Posterior cingulate gyrus (tissue), 11 donors: ENCODE results near the gene CBLC.
A peak's percentile ranks its signal among the peaks of the same experiment; 100 is the strongest.

Experiments
- DNase-seq, 10 donors: peaks; one replicate each; pipeline versions ENCODE4 v3.0.0 to v3.0.0-alpha.2; 2020 to 2021; ENCODE audit warnings: mixed read lengths in 3 of 10
- intact Hi-C: fragments of 100-400 bp; cut with DNase I; formaldehyde crosslinking; loops from one replicate; pipeline ENCODE4 v1.15.1; 2023

The CBLC gene

GRCh38 chr19:44794610-44795009, 16.9 kb downstream of the CBLC start:
- intact Hi-C loops, result no loop called here

GRCh38 chr19:44795398-44795987, 17.8 kb downstream of the CBLC start:
- DNase-seq, result no peak
- intact Hi-C loops, result no loop called here

More at GRCh38 chr19:44794610-44795009, 16.9 kb downstream of the CBLC start:
- no peak for DNase-seq

DNA sequence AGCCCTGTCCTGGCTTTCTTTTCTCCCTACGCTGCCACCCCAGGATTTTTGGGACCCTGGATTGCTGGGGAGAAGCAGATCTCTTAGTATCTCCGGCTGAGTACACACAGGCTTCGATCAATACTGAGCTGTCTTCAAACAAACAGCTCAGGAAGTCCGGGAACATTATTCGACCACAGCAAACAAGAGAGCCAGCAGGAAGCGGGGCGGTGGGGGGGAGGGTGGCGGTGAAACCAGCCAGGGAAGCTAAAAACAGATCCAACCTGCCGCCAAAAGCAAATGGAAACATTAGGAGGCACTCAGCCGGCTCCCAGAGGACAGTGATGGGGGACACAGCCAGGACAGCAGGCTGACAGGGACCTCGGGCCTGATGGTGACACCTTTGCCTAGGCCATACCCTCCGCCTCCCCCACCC, 19.0 kb downstream of the CBLC start:
- DNase-seq, result peak in 4 of 10 donors; percentile 6 to 63 (median 12)
- intact Hi-C loops, result no loop called here

- no peak for DNase-seq
These were observed 22.1 kb downstream of the CBLC start for GRCh38 chr19:44799627-44800346.

DNA sequence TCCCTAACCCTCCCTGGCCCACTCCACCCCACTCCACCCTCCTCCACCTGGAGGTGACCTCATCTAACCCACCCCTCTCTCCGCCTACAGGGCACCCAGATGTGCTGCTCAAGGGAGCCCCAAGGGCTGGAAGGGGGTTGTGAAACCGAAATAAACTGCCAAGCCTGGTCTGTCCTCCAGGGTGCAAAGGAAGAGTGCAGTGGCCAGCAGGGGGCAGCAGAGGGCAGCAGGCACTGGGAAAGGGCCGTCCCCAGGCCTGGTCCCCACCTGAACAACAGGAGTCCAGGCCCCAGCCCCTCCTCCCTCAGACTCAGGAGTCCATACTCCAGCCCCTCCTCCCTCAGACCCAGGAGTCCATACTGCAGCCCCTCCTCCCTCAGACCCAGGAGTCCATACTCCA, 22.8 kb downstream of the CBLC start:
- DNase-seq, result peak; percentile 38 to 95 (median 76)
- intact Hi-C loops, result loop anchor here (2.0 kb wide), 1 partner anchor 44 kb away; no protein-coding TSS in a partner anchor

More at GRCh38 chr19:44799627-44800346, 22.1 kb downstream of the CBLC start:
- intact Hi-C loops, result loop anchor here (2.0 kb wide), 1 partner anchor 45 kb away; no protein-coding TSS in a partner anchor

DNA sequence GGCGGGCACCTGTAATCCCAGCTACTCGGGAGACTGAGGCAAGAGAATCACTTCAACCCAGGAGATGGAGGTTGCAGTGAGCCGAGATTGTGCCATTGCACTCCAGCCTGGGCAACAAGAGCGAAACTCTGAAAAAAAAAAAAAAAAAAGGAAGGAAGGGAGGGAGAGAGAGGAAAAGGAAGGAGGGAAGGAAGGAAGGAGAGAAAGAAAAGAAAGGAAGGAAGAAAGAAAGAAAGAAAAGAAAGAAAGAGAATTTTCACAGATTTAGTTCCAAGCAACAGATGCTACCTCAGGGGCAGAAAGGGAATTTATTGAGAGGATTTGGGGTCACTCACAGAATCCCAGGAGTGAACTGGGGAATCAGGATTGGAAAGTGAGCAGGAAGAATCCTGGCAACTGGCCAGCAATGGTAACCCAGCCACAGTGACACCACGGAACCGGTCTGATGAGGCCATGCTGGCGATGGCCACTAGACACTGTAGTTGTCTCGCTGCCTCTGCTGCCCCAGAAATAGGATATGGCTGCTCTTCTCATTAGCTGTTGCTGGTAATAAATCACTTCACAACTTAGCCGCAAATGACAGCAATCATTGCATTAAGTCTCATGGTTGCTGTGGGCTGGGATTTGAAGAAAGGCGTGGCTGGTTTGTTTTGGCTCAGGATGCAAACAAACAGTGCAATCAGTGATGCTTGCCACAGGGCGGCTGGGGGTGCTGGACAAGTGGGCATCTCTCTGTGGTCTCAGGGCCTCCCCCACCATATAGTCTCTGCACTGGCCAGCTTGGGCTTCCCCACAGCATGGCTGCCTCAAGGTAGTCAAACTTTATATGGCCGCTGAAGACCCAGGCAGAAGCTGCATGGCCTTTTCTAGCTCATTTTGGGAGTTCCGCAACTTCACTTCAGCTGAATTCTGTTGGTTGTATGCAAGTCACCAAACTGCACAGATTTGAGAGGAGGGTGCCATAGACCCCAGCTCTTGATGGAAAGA, 26.0 kb downstream of the CBLC start:
- intact Hi-C loops, result no loop called here
- no peak for DNase-seq

- DNase-seq, result peak in 1 of 10 donors; percentile 69
- intact Hi-C loops, result no loop called here
These were observed 28.6 kb downstream of the CBLC start for GRCh38 chr19:44806291-44806690.

GRCh38 chr19:44807162-44807561, 29.5 kb downstream of the CBLC start:
- intact Hi-C loops, result no loop called here
- no peak for DNase-seq

DNA sequence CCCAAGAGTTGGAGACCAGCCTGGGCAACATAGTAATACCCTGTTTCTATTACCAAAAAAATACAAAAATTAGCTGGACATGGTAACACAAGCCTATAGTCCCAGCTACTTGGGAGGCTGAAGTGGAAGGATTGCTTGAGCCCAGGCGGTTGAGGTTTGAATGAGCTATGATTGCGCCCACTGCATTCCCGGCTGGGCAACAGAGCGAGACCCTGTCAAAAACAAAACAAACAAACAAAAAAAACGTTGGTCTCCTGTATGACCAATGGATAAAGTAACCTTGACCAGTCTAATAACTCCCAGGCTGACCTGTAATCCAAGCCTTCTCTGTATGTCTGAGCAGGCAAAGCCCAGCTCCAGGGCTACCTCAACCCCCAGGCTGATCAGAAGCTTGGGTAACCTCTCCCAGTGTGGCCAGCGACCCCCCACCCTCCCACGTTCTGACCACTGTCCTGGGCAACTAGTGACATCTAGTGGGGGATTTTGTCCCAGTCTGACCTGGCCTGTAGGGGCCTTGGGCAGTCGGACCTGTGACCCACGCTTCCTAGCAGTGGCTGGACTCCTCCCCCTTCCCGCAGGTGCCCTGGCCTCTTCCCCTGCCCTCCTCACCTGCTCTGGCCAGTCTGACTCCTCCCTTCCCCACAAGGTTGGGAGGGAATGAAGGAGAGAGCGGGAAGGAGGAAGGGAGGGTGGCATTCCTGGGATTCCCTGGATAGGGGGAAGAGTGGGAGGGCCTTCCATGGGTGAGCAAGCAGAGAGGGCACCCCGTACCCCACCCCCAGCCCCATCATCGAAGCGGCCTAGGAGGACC, 30.2 kb downstream of the CBLC start:
- peak in 2 of 10 donors; percentile 11 to 21 for DNase-seq
- intact Hi-C loops, result no loop called here

DNA sequence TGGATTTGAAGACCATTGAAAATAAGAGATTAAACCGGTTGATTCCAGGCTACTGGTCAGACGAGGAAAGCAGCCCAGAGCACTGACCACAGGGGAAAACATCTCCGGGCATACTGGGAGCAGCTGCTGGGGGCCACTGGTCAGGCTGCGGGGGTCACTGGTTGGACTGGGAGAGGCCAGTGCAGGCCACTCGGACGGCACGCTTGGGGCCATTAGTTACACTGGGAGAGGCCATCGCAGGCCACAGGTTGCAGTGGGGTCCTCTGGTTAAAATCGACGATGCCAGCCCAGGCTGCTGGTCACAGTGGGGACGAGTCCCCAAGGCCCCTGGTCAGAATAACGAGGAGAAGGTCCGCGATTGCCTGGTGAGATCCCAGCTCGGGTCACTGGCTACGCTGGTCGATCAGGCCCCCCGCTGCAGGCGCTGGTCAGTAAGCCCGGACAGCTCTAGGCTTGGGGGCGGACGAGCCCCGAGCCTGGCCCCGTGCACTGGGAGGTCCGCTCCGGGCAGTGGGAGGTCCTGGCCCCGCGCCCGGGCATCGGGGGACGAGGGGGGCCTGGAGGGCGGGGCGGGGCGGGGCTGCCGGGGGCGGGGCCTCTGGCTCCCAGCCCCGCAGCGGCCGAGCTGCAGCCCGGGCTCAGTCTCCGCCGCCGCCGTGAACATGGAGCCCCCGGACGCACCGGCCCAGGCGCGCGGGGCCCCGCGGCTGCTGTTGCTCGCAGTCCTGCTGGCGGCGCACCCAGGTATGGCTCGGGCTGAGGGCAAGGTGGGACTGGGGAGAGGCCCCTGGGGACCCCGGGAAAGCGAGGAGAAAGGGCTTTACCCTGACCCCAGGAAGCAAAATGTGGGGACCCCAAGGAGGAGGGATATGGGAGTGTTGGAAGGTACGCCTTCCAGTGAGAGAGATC, 31.0 kb downstream of the CBLC start, which contains the start of gene BCAM:
Gene BCAM (plus strand): TSS at position 641 of the 909 bp plus-strand sequence. CDS start 22 bp downstream, at position 663.
- intact Hi-C loops, result no loop called here
- peak in 6 of 10 donors; percentile 16 to 92 (median 34) for DNase-seq

DNA sequence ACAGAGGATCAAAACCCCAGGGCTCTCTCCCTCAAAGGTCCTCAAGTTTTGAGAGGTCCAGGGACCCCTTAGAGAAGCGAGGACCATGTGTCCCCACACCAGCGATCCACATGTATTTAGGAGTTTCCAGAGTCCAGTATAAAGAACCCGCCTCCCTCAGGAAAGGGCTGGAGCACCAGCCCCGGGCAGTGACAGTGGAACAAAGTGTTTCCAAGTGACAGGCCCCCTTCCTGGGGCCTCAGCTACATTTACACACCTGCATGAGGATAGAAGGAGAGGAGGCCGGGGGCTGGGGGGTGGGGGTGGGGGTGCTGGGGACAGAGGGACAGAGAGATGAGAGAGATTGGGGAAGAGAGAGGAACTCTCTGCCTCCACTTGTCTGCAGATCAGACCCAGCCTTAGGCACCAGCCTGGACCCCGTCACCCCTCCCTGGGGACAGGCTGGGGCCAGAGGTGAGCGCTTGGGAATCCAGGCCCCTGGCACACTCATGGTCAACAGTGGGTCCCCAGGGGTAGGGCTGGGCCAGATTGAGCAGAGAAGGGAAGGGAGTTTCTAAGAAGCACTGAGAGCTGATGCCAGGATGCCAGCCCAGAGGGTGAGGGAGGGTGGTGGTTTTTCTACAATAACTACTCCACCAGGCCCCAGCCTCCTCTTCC, 32.0 kb downstream of the CBLC start:
- intact Hi-C loops, result no loop called here
- peak in 1 of 10 donors; percentile 31 for DNase-seq

DNA sequence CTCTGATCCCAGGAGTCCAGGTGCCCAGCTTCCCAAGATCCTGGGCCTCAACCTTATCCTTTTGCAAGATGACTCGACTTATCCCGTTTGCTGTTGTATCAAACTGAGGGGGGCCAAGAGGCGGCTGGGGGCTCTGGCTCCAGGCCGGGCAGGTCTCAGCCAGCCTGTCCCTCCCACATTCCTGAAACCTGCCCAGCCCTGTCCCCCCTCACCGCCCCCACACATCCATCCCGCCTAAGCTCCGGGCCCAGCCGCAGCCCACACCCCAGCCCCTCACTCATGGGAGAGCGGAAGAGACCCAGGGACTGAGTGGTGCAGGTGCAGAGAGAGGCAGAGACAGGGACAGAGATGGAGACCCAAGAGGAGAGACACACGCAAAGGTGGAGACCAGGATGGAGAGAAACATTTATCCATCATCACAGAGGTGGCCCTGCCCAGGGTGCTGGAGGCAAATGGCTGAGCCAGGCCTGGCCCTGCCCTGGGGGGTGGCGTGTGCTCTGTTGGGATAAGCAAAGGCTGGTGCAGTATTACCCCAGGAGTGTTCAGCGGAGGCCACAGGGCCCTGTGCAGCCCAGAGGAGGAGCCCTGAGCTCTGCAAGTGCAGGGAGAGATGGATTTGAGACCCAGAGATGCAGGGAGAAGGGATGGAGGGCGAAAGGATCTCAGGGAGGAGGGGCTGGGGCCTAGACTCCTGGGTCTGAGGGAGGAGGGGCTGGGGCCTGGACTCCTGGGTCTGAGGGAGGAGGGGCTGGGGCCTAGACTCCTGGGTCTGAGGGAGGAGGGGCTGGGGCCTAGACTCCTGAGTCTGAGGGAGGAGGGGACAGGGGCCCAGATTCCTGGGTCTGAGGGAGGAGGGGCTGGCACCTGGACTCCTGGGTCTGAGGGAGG, 32.8 kb downstream of the CBLC start:
- no peak for DNase-seq

GRCh38 chr19:44811122-44811419, 33.4 kb downstream of the CBLC start:
- intact Hi-C loops, result no loop called here
- DNase-seq, result no peak

More for the DNA sequence above, 32.8 kb downstream of the CBLC start:
- intact Hi-C loops, result no loop called here

DNA sequence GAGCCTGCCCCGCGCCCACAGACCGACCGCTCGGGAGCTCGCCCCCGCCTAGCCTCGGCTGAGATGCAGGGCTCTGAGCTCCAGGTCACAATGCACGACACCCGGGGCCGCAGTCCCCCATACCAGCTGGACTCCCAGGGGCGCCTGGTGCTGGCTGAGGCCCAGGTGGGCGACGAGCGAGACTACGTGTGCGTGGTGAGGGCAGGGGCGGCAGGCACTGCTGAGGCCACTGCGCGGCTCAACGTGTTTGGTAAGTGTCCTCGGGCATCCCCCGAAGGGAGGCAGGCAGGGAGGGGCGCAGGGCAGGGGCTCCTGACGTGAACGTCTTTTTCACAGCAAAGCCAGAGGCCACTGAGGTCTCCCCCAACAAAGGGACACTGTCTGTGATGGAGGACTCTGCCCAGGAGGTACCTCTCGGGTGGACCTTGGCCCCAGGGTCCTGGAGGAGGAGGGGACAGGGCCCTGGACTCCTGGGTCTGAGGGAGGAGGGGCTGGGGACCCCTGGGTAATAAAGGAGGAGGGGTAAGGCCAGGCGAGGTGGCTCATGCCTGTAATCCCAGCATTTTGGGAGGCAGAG, 34.5 kb downstream of the CBLC start:
- no peak for DNase-seq
- intact Hi-C loops, result no loop called here

DNA sequence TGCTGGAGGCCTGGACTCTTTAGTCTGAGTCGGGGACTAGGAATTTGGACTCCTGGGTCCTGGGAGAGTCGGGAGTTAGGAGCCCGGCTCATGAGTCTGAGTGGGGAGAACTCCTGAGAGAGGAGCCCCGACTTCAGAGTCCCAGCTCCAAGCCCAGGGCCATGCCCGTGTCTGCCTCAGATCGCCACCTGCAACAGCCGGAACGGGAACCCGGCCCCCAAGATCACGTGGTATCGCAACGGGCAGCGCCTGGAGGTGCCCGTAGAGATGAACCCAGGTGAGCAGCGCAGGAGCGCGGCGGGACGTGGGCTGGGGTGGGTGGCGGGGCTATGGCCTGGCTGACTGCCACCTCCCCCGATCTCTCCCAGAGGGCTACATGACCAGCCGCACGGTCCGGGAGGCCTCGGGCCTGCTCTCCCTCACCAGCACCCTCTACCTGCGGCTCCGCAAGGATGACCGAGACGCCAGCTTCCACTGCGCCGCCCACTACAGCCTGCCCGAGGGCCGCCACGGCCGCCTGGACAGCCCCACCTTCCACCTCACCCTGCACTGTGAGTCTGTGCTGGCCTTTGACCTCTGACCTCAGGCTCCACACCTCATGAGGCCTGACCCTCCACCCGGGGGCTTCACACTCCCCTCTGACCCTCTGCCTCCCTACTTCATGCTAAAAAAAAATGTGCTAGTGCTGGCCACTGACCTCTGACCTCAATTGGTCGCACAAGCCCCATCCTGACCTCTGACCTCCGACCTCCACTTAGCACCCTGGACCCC, 35.6 kb downstream of the CBLC start:
- intact Hi-C loops, result no loop called here
- DNase-seq, result no peak

GRCh38 chr19:44813841-44814470, 36.3 kb downstream of the CBLC start:
- intact Hi-C loops, result no loop called here
- DNase-seq, result no peak
